ENCODE data around the gene IFNG-AS1.

DNA sequence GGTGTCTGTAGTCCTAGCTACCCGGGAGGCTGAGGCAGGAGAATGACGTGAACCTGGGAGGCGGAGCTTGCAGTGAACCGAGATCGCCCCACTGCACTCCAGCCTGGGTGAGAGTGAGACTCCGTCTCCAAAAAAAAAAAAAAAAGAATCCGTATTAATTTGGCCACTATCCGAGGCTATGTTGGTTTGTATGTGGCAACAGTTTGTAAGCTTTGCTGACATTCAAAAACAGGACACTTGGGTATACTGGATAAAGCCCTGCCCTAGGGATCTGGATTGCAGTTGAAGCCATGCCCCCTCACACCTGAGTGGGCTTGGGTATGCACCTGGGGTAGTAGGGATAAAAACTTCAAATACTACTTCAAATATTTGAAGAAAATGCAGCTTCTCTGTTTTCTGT, 14.5 kb downstream of the IFNG-AS1 start:
- TF ChIP-seq, protein P1, sequence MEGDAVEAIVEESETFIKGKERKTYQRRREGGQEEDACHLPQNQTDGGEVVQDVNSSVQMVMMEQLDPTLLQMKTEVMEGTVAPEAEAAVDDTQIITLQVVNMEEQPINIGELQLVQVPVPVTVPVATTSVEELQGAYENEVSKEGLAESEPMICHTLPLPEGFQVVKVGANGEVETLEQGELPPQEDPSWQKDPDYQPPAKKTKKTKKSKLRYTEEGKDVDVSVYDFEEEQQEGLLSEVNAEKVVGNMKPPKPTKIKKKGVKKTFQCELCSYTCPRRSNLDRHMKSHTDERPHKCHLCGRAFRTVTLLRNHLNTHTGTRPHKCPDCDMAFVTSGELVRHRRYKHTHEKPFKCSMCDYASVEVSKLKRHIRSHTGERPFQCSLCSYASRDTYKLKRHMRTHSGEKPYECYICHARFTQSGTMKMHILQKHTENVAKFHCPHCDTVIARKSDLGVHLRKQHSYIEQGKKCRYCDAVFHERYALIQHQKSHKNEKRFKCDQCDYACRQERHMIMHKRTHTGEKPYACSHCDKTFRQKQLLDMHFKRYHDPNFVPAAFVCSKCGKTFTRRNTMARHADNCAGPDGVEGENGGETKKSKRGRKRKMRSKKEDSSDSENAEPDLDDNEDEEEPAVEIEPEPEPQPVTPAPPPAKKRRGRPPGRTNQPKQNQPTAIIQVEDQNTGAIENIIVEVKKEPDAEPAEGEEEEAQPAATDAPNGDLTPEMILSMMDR (IDR thresholded peaks at IDR 0.05): no peak
- no peak for TF ChIP-seq POLR2A (IDR thresholded peaks at IDR 0.05)
